ENCODE data around the gene ANKRD29.
A peak's percentile ranks its signal among the peaks of the same experiment; 100 is the strongest.
"Not testable (repeated sequence)": the region's sequence is repeated elsewhere in the genome, so short reads cannot be mapped to it uniquely, and the experiment has no call there.

The ANKRD29 gene

DNA sequence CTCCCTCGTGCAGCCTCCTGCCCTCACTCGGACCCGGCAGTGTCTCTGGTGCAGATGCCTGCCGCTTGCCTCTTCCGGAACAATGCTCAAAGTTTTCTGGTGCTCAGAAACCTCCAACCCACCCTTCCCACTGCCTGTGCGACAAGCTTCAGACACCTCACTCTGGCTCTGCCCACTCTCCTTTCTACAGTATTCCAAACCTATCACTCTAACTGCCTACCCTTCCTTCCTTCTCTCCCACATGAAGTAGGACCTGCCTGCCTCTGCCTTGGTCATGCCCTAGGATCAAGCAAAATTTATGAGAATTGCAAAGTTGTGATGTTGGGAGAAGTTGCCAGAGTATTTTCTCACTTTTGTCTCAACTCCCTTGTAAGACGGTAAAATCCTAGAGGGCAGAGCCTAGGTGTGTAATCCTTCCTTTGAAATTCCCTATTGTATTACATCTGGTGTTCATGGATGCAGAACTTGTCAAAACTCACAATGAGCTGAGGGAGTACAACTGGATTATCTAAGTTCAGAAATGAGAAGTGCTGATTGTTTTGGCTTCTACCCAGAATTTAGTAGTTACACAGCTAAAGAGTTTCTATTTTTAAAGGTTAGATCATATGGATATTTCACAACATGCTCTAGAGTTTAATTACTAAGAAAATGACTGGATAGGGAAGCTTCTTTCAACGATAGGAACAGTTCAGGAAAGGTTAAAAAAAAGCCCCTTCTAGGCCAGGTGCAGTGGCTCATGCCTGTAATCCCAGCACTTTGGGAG is 83.6 kb downstream of the ANKRD29 start:
- no peak for DNase-seq

DNA sequence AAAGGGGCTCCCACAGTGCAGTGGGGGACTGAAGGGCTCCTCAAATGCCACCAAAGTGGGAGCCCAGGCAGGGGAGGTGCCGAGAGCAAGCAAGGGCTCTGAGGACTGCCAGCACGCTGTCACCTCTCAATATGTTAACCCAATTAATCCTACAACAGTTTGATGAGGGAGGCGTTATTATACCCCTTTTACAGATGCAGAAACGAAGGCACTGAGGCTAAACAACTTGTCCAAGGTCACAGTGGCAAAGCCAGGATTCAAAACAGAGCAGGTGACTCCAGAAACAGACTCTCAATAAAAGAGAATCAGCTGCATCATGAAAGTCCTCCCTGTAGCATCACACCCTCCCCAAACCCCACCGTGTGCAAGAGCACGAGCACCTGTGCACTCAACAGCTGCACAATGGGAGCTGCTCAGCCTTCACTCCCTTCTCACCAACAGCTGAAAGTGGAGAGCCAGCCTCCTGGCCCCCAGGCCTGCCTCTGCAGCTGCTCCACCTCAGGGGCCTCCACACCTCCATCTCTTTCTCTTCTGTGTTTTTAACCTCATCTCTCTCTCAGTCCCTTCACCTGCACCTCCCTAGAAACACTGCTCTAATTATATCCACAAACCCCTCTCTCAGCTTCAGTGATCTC is 84.5 kb downstream of the ANKRD29 start:
- no peak for DNase-seq

GRCh38 chr18:23577521-23577920 is 85.2 kb downstream of the ANKRD29 start:
- DNase-seq = not testable (repeated sequence)

DNA sequence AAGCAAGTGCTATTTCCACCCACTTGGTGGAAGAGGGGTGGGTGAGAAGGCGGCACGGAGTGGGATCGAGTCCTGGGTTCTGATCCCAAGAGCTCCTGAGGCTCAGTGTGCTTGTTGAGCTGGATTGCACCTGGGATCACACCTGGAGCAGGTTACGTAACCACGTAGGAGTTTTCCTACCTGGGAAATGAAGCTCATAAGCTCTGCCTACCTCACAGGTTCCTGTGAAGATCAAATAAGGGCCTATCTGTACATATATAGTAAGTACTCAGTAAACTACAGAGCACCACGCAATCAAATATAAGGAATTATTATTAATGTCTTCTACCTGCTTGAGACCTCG is 87.4 kb downstream of the ANKRD29 start:
- no peak for DNase-seq

GRCh38 chr18:23574611-23575308 is 88.0 kb downstream of the ANKRD29 start:
- no peak for DNase-seq

- DNase-seq = peak; percentile 10
Measured at GRCh38 chr18:23573626-23574431, 88.9 kb downstream of the ANKRD29 start.

DNA sequence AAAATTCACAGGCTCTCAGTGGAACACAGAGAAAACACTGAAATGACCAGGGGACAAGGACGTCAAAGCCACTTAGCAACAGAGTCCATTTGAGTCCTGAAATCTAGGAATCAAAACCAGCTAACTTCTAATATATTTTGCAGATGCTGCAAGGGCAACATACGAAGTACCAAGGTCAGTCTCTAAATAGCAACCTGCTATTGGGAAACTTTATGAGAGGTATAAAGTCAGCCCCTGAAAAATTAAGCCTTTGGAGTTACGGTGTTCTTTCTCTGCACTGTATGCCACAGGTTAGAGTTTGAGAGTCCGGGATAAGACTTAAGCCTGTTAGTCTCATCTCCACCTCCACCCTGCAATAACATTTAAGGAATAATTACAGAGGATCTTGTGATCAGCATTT is 89.7 kb downstream of the ANKRD29 start:
- DNase-seq = no peak

DNA sequence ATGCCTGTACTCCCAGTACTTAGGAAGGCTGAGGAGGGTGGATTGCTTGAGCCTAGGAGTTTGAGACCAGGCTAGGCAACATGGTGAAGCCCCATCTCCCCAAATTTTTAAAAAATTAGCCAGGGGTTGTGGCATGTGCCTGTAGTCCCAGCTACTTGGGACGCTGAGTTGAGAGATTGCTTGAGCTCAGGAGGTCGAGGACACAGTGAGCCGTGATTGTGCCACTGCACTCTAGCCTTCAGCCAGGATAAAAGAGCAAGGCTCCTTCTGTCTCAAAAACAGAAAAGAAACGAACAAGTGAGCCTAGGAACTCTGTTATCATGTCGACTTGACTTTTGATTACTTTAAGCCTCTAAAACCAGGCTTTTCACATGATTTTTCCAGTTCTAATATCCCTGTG is 90.1 kb downstream of the ANKRD29 start:
- DNase-seq = no peak

DNA sequence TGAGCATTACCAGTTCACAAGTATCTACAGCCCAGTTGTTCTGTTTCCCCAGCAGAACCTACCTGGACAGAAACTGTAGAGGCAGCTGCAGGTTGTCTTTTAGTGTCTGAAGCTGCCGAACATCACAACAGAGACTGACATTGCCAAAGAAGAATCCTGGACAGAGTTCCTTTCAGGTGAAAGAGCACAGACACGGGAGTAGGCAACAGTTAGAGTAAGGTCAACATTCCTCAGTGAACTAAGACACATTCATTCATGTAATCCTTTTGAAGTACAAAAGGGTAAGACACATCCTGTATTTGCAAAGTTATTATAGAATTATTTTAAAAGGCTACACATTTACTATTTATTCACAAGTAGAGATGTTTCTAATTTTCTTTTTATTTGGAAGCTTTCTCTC is 90.7 kb downstream of the ANKRD29 start:
- no peak for DNase-seq

GRCh38 chr18:23570912-23571504 is 91.7 kb downstream of the ANKRD29 start:
- no peak for DNase-seq

- no peak for DNase-seq
Measured at GRCh38 chr18:23569299-23570063, 93.2 kb downstream of the ANKRD29 start.

DNA sequence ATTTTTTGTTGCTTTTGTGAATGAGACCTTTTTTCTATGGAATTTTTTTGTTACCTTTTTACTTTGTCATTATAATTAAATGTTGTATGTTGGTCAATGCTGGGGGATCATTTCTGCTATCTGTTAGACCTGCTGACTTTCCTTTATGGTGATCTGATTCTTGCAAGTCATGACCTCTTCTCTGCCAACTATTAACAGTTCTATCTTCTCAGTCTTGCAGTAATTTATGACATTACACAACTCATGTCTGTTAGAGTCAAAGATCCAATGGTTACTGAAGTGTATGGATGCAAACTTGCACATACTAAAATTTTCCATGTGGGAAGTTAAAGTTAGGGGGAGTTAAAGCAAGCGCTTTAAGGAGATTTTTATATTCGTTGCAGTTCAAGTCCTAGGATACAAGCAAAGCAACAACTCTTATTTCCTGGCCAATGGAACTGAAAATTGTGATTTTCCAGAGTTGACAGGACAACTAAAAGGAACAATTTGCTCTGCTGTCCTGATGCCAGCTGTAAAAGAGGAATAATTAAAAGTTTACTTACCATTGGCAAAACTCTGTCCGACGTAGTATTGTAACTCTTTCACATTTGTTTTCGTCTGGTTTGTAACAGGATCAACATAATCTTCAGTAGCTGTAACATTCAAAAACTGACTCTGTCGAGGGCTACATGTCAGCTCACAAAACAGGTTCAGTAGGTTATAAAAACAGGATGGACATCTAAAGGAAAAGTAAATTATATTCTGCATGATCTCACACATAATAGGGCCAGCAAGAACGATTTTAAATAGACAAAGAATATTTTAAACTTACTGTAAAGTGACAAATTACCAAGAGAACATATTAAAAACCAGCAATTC is 94.2 kb downstream of the ANKRD29 start:
- no peak for DNase-seq

- DNase-seq = no peak
Measured at GRCh38 chr18:23567671-23568070, 95.0 kb downstream of the ANKRD29 start.

- DNase-seq = no peak
Measured at GRCh38 chr18:23565916-23566547, 96.7 kb downstream of the ANKRD29 start.

DNA sequence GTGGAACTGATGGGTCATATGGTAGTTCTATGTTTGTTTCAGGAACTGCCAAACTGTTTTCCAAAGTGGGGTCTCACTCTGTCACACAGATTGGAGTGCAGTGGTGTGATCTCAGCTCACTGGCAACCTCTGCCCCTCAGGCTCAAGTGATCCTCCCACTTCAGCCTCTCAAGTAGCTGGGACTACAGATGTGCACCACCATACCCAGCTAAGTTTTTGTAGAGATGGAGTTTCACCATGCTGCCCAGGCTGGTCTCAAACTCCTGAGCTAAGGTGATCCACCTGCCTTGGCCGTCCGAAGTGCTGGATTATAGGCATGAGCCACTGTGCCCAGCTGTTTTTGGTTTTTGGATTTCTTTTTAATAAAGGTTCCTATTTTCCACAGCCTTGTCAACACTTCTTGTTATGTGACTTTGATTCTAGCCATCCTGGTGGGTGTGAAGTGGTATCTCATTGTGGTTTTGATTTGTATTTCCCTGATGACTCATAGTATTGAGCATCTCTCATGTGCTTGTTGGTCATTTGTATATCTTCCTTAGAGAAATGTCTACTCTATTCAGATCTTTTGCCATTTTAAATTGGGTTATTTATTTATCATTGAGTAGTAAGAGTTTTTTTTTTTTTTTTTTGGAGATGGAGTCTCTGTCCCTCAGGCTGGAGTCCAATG is 99.2 kb downstream of the ANKRD29 start:
- no peak for DNase-seq

- no peak for DNase-seq
Measured at GRCh38 chr18:23560186-23560585, 102.5 kb downstream of the ANKRD29 start.

DNA sequence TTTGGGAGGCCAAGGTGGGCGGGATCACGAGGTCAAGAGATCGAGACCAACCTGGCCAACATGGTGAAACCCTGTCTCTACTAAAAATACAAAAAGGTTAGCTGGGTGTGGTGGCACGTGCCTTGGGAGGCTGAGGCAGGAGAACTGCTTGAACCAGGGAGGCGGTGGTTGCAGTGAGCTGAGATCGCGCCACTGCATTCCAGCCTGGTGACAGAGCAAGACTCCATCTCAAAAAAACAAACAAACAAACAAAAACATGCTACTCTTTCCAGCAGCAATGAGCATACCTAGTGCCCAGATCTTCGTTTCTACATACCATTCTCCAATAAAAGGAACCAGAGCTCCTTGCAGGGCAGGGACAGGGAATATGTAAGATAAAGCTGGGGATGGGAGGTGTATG is 105.2 kb downstream of the ANKRD29 start:
- DNase-seq = not testable (repeated sequence)

GRCh38 chr18:23556145-23556780 is 106.4 kb downstream of the ANKRD29 start:
- DNase-seq = no peak

GRCh38 chr18:23553887-23554286 is 108.8 kb downstream of the ANKRD29 start:
- DNase-seq = no peak

Measured in T-helper 9 cell (primary cell).